Muscle of leg (tissue), 11 donors: ENCODE results near the gene CSGALNACT2. TPM values are rescaled to one million over a fixed set of nuclear protein-coding genes. Genes with fewer than 3 reads are reported as not detected.

Source experiments
- DNase-seq: peaks from one replicate; pipeline ENCODE4 v3.0.0; 2013
- H3K27ac ChIP-seq: one replicate; pipeline ENCODE4 v1.5.1; 2013; ENCODE audit warnings: mild to moderate bottlenecking, low read length, control low read depth
- H3K27me3 ChIP-seq: one replicate; pipeline ENCODE4 v1.6.1; 2013; ENCODE audit warnings: low read length; ENCODE audit not compliant: control insufficient read depth, insufficient read depth
- H3K36me3 ChIP-seq: one replicate; pipeline ENCODE4 v1.6.1; 2013; ENCODE audit warnings: low read length; ENCODE audit not compliant: control insufficient read depth, insufficient read depth
- H3K4me1 ChIP-seq: one replicate; pipeline ENCODE4 v1.6.1; 2013; ENCODE audit warnings: low read length; ENCODE audit not compliant: control insufficient read depth, insufficient read depth
- H3K4me3 ChIP-seq: one replicate; pipeline ENCODE4 v1.5.1; 2013; ENCODE audit warnings: low read length, control low read depth
- H3K9me3 ChIP-seq: replicated peaks from 2 replicates; pipeline ENCODE4 v1.6.1; 2013; ENCODE audit warnings: low read depth, low read length; ENCODE audit not compliant: control insufficient read depth
- WGBS: methylation state at CpG from one replicate; pipeline ENCODE4 v1.1.5; 2013; ENCODE audit warnings: missing lambda C conversion rate; ENCODE audit not compliant: insufficient coverage; 5-methylcytosine and 5-hydroxymethylcytosine counted together
- polyA plus RNA-seq, 8 donors: library from polyadenylated mRNA; unstranded; fragments of 120-200 nt; gene quantifications; one replicate each; pipeline versions ENCODE4 v1.2.1 to v1.2.3, GENCODE V29; 2013; ENCODE audit warnings: inconsistent platforms in 1 of 8, low replicate concordance in 1 of 8; ENCODE audit not compliant: insufficient read length in 8 of 8, insufficient read depth in 1 of 8
- total RNA-seq: library from RNA; stranded (reverse); fragments of 120-200 nt; gene quantifications from one replicate; pipeline ENCODE4 v1.2.4, GENCODE V29; 2013

Gene CSGALNACT2
- total and polyA plus RNA-seq, 9 donors = 16.2 to 30.8 (median 23.0) TPM

DNA sequence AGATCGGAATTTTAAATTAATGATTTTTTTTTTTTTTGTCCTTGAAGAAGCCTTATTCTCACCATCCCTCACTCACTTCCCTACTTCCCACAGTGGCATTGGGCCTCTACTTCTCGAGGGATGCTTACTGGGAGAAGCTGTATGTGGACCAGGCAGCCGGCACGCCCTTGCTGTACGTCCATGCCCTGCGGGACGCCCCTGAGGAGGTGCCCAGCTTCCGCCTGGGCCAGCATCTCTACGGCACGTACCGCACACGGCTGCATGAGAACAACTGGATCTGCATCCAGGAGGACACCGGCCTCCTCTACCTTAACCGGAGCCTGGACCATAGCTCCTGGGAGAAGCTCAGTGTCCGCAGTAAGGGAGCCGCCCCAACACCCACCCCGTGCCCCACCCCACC is 37.9 kb upstream of the CSGALNACT2 start:
- H3K4me1 ChIP-seq = peaks cover 8% of the 10 kb centered on the region
- no peak overlapping the region for H3K4me3 ChIP-seq
- H3K27me3 ChIP-seq = peaks cover 39% of the 10 kb centered on the region
- no peaks in the 10 kb centered on the region for H3K36me3 ChIP-seq
- H3K27ac ChIP-seq = no peak overlapping the region
- no peaks in the 10 kb centered on the region for H3K9me3 ChIP-seq
- WGBS = 83% methylated on average over 10 of the region's 17 CpGs
- no peak for DNase-seq

DNA sequence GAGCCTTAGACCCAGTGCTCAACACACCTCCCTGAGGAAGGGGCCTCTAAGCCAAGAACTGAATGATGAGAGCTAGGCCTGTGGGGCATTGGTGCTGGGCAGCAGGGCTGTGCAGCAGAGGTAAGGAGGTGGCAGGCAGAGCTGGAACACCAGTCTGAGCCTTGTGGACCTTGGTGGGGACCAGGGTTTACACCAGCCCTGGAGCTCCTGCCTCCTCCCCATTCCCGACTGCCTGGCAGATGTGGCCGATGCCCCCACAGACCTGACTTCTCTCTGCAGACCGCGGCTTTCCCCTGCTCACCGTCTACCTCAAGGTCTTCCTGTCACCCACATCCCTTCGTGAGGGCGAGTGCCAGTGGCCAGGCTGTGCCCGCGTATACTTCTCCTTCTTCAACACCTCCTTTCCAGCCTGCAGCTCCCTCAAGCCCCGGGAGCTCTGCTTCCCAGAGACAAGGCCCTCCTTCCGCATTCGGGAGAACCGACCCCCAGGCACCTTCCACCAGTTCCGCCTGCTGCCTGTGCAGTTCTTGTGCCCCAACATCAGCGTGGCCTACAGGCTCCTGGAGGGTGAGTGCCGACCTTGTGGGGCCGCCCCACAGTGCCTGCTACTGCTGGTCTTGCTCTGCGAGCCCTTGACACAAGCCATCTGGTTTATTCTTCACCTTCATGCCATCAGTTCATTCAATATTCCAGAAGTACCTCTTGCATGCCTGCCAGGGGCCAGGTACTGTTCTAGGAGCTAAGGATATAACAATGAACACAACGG is 36.0 kb upstream of the CSGALNACT2 start:
- Histone ChIP-seq H3K27ac (no peak overlapping the region), H3K4me3 (no peak overlapping the region), H3K4me1 (peaks cover 12% of the 10 kb centered on the region), H3K9me3 (no peaks in the 10 kb centered on the region), H3K27me3 (peaks cover 32% of the 10 kb centered on the region), H3K36me3 (no peaks in the 10 kb centered on the region)
- DNase-seq = no peak
- 76% methylated on average over 19 of the region's 19 CpGs for WGBS

DNA sequence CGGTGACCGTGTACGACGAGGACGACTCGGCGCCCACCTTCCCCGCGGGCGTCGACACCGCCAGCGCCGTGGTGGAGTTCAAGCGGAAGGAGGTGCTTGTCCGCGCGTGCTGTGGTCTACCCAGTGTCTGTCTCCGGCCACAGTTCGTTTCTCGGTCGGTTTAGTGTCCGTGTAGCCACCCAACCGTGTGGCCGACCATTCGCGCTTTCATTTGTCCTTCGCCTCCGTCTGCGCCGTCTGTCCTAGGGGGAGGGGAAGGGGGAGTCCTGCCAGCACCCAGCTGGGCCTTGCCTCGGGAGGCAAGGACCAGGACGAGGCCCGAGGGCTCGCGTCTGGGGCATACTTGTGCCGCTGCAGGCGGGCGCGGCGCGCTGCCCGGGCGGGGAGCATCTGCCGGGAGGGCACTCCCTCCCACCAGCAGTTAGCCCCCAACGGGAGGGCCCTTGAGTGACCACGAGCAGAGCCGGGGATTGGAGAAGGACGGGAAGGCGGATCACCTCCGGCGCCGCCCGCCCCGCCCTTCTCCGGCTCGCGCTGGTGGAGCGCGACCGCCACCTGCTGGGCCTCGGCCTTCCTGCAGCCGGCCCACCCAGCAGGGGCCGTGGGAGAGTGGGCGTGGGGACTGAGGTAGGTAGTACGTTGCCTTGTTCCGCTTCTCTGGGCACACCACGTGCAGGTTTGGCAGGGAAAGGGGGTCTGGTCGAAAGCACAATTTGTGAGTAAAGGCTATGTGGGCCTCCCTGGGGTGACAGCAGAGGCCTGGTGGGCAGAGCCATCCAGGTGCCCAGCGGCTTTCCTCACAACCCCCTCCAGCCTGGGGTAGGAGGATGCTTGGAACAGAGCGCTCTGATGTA is 32.9 kb upstream of the CSGALNACT2 start:
- H3K4me1 ChIP-seq = peaks cover 20% of the 10 kb centered on the region
- DNase-seq = peak; percentile 86
- H3K9me3 ChIP-seq = no peaks in the 10 kb centered on the region
- H3K36me3 ChIP-seq = no peaks in the 10 kb centered on the region
- H3K4me3 ChIP-seq = peak overlapping the region; percentile 56
- no peak overlapping the region for H3K27ac ChIP-seq
- 2% methylated on average over 68 of the region's 71 CpGs for WGBS
- peaks cover 28% of the 10 kb centered on the region for H3K27me3 ChIP-seq

DNA sequence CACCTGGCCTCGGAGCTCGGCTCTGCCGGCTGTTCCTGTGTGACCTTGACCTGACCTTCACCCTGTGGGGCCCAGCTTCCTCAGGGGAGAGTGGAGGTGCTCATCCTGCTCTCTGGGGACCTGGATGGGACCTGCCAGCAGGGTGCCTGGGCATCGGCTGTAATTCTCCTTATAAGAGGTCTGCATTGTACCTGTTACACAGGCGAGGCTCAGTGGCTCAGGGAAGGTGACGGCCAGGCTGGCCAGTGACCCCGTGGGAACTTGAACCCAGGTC is 32.4 kb upstream of the CSGALNACT2 start:
- no peak overlapping the region for H3K4me3 ChIP-seq
- no peaks in the 10 kb centered on the region for H3K36me3 ChIP-seq
- no peak overlapping the region for H3K27ac ChIP-seq
- no peaks in the 10 kb centered on the region for H3K9me3 ChIP-seq
- DNase-seq = no peak
- H3K4me1 ChIP-seq = peaks cover 26% of the 10 kb centered on the region
- H3K27me3 ChIP-seq = peaks cover 28% of the 10 kb centered on the region
- 41% methylated on average over 7 of the region's 7 CpGs for WGBS

DNA sequence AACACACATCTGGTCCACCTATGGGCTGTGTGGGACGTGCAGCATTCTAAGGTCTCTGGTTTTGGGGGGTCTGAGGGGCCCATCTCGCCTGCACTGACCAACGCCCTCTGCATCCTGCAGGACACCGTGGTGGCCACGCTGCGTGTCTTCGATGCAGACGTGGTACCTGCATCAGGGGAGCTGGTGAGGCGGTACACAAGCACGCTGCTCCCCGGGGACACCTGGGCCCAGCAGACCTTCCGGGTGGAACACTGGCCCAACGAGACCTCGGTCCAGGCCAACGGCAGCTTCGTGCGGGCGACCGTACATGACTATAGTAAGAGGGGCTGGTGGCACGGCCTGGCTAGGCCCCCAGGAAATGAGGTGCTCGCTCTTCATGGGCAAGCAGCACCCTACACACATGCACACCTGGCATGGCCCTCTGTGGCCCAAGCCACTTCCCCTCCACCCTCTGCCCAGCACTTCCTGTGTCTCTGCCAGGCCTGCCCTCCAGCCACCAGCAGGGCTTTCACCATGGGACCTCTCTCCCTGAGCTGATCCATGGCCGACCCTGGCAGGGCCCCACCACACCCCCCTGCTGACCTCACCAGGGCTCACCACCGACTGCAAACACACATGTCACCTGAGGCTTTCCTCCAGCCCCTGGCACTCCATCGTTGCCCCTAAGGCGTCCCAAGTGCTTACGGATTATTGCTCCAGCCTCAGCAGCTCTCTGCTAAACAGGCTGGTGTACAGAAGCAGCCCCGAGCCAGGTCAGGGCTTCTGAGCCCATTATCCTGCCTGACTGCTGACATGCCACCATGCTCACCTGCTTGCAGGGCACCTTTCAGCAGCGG is 31.8 kb upstream of the CSGALNACT2 start:
- Histone ChIP-seq H3K27ac (no peak overlapping the region), H3K36me3 (no peaks in the 10 kb centered on the region), H3K27me3 (peaks cover 27% of the 10 kb centered on the region), H3K4me3 (no peak overlapping the region), H3K9me3 (no peaks in the 10 kb centered on the region), H3K4me1 (peaks cover 31% of the 10 kb centered on the region)
- WGBS = 85% methylated on average over 25 of the region's 28 CpGs
- no peak for DNase-seq

DNA sequence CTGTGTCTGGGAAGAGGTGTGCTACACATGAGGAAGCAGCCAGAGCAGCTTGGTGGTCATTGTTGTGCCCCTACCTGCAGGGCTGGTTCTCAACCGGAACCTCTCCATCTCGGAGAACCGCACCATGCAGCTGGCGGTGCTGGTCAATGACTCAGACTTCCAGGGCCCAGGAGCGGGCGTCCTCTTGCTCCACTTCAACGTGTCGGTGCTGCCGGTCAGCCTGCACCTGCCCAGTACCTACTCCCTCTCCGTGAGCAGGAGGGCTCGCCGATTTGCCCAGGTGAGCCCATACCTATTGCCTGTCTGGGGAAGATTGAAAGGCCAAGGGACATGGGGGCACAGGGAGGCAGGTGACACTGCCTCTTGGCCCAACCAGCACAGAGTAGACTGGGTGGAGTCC is 29.3 kb upstream of the CSGALNACT2 start:
- 93% methylated on average over 8 of the region's 12 CpGs for WGBS
- DNase-seq = no peak
- Histone ChIP-seq H3K9me3 (no peaks in the 10 kb centered on the region), H3K4me1 (peaks cover 31% of the 10 kb centered on the region), H3K27me3 (peaks cover 13% of the 10 kb centered on the region), H3K27ac (no peak overlapping the region), H3K4me3 (no peak overlapping the region), H3K36me3 (no peaks in the 10 kb centered on the region)

DNA sequence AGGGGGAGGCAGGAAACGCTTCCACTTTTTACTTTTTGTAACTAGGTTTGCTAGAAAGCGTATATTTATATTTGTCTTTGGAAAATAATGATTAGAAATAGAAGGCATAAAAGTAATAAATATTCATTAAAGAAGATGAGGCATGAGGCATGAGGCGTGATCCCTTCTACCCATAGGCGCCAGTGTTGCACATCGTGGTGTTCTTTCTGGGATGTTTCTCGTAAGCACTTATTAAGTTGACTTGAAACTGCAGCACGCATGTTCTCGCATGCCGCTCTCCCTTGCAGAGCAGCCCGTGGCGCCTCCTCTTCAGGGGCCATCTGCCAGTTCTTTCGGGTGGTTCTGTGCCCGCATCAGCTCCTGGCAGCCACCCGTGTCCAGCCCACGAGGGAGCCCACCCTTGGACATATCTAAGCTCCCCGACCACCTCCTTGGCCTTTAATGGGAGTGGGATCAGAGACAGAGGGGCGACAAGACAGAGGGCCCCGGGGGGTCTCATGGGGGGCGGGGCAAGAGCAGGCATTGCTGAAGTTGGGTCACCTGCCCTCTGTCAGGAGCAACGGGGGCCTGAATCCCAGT is 28.5 kb upstream of the CSGALNACT2 start:
- H3K4me1 ChIP-seq = peaks cover 28% of the 10 kb centered on the region
- no peak for DNase-seq
- H3K4me3 ChIP-seq = no peak overlapping the region
- H3K27ac ChIP-seq = no peak overlapping the region
- WGBS = 73% methylated on average over 8 of the region's 20 CpGs
- no peaks in the 10 kb centered on the region for H3K36me3 ChIP-seq
- H3K9me3 ChIP-seq = no peaks in the 10 kb centered on the region
- H3K27me3 ChIP-seq = peaks cover 6% of the 10 kb centered on the region

DNA sequence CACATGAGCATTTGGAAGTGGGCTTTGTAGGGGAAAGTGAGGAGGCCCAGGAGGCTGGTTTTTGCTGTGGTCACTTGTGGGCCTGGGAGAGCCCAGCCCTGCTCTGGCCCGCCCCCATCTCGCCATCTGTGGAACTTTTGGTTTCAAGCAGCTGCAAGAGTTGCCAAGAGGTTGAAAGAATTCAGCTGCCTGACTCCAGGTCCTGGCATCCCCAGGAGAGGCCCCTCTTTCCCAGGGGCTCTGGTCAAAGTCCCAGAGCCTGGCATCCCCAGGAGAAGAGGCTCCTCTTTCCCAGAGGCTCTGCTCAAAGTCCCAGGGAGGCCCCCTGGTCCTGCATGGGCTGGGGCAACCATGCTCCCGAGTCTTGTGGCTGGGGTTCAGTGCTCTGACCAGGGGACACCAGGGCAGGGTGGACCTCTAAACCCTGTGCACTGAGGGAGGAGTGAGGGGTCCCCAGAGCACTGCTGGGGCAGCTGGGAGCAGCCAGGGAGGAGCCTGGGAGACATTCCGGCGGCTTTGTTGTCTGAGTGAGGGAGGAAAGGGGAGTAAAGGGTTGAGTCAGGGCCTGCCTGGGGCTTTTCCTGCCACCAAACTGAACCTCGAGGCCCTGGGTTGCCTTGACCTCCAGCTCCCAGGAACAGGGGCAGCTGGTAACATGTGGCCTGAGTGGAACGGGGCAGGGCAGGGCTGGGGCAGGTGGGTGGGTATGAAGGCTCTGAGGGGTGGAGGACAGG is 27.7 kb upstream of the CSGALNACT2 start:
- Histone ChIP-seq H3K4me1 (peaks cover 23% of the 10 kb centered on the region), H3K9me3 (no peaks in the 10 kb centered on the region), H3K36me3 (no peaks in the 10 kb centered on the region), H3K27ac (peak overlapping the region; percentile 67), H3K27me3 (no peaks in the 10 kb centered on the region), H3K4me3 (no peak overlapping the region)
- DNase-seq = peak; percentile 77
- WGBS = 47% methylated on average over 7 of the region's 7 CpGs

DNA sequence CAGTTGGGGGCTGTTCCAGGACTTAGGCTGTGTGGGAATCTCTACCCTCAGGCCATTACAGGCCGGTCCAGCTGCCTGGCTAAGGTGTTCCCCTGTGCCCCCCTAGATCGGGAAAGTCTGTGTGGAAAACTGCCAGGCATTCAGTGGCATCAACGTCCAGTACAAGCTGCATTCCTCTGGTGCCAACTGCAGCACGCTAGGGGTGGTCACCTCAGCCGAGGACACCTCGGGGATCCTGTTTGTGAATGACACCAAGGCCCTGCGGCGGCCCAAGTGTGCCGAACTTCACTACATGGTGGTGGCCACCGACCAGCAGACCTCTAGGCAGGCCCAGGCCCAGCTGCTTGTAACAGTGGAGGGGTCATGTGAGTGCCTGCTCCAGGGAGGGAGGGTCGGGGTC is 27.1 kb upstream of the CSGALNACT2 start:
- H3K27me3 ChIP-seq = no peaks in the 10 kb centered on the region
- DNase-seq = no peak
- H3K9me3 ChIP-seq = no peaks in the 10 kb centered on the region
- H3K4me3 ChIP-seq = no peak overlapping the region
- H3K4me1 ChIP-seq = peaks cover 21% of the 10 kb centered on the region
- no peak overlapping the region for H3K27ac ChIP-seq
- WGBS = 81% methylated on average over 11 of the region's 11 CpGs
- H3K36me3 ChIP-seq = no peaks in the 10 kb centered on the region
